AG09309 (cell line): ENCODE measurements around the gene IGF1R.

Experiments
- DNase-seq: peaks from one replicate; pipeline ENCODE4 v3.0.0-alpha.2; 2010; ENCODE audit warnings: low read depth
- H3K4me3 ChIP-seq: 2 replicates; pipeline ENCODE4 v1.5.1; 2011; ENCODE audit warnings: mild to moderate bottlenecking, low read depth, low read length, moderate library complexity; ENCODE audit not compliant: control insufficient read depth
- CTCF ChIP-seq: IDR thresholded peaks from 2 replicates; pipeline ENCODE4 v1.5.1; 2011; ENCODE audit warnings: mild to moderate bottlenecking, low read depth, low read length, inconsistent platforms; ENCODE audit not compliant: insufficient read depth, control insufficient read depth; ENCODE audit errors: missing control alignments

Gene IGF1R

GRCh38 chr15:98651581-98652220 lies 3.4 kb downstream of the IGF1R start:
- no peak for TF ChIP-seq CTCF
- no peak for DNase-seq
- peak overlapping the region; percentile 99 for H3K4me3 ChIP-seq

- DNase-seq, result no peak
- H3K4me3 ChIP-seq, result no peak overlapping the region
Observed at GRCh38 chr15:98653686-98654085, 5.3 kb downstream of the IGF1R start.

GRCh38 chr15:98654790-98655360 lies 6.5 kb downstream of the IGF1R start:
- no peak for DNase-seq
- no peak overlapping the region for H3K4me3 ChIP-seq
- TF ChIP-seq CTCF, result no peak

More at GRCh38 chr15:98653686-98654085, 5.3 kb downstream of the IGF1R start:
- TF ChIP-seq CTCF, result no peak

- no peak for DNase-seq
- H3K4me3 ChIP-seq, result no peak overlapping the region
- TF ChIP-seq CTCF, result no peak
Observed at GRCh38 chr15:98655732-98656131, 7.4 kb downstream of the IGF1R start.

- no peak for DNase-seq
- no peak overlapping the region for H3K4me3 ChIP-seq
- no peak for TF ChIP-seq CTCF
Observed at GRCh38 chr15:98657721-98658120, 9.4 kb downstream of the IGF1R start.

- H3K4me3 ChIP-seq, result no peak overlapping the region
- DNase-seq, result no peak
- TF ChIP-seq CTCF, result peak; percentile 89
Observed at GRCh38 chr15:98658831-98659699, 10.7 kb downstream of the IGF1R start.
